Measurements from ENCODE around the gene CSRNP3. TPM values are rescaled to one million over a fixed set of nuclear protein-coding genes. Genes with fewer than 3 reads are reported as not detected.

Gene CSRNP3
- polyA plus RNA-seq, 1 donor (not counting 4 experiments of a cell fraction or from before 2014, with no cell fraction given), result 0.87 TPM

DNA sequence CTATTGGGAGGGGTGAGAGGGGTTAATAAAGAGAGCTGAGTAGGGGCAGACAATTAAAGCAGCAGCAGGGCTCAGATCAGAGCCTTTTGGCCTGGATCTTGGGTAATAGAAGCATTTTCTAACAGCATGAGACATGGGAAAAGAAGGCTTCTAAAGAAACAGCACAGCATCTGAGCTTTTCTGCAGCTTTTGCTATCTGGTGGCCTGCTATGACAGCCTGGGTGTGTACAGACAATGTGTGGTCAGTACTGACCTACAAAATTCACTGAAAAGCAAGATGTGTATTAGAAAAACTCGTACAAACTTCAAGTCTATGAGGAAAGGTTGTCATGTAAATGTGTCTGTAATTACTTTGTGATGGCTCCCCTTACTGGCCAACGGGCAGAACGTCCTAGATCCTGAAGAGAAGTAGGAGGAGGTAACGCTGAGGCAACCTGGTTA is 229.0 kb downstream of the CSRNP3 start:
- H3K4me3 ChIP-seq (ENCODE audit: control insufficient read depth in 2 of 3, extremely low read depth in 1 of 3, insufficient read depth in 2 of 3, low read depth in 1 of 3, low read length in 3 of 3), result no peak overlapping the region

DNA sequence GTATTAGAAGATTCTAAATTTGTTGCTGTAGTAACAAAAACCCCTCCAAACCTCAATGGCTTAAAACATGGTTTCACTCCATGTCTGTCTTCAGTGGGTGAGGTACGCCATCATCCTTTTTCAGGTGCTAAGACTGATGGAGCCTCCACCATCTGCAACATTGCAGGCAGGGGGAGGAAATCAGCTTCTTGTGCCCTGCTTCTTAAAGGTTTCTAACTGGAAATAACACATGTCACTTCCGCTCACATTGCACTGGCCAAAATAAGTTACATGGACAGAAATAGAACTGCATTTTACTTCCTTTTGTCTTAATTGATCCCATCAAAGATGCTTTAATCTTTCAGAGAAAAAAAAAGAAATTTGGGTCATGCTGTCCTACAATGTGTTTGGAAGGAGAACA is 230.4 kb downstream of the CSRNP3 start:
- Histone ChIP-seq H3K9ac (ENCODE audit: control insufficient read depth, extremely low read depth, insufficient read depth, low read length) (no peak overlapping the region), H3K27ac (ENCODE audit: control insufficient read depth, insufficient read depth, low read length) (no peak overlapping the region), H3K9me3 (ENCODE audit: control insufficient read depth, low read depth, low read length) (no peaks in the 10 kb centered on the region), H3K4me3 (ENCODE audit: control insufficient read depth in 2 of 3, extremely low read depth in 1 of 3, insufficient read depth in 2 of 3, low read depth in 1 of 3, low read length in 3 of 3) (no peak overlapping the region), H3K4me1 (ENCODE audit: control insufficient read depth, extremely low read depth, insufficient read depth, low read length) (no peaks in the 10 kb centered on the region), H3K4me2 (ENCODE audit: control insufficient read depth, extremely low read depth, insufficient read depth, low read depth, low read length) (no peak overlapping the region), H3K9me1 (ENCODE audit: control insufficient read depth, extremely low read depth, insufficient read depth, low read length) (no peaks in the 10 kb centered on the region), H3K36me3 (ENCODE audit: control insufficient read depth in 2 of 2, extremely low read depth in 1 of 2, insufficient read depth in 2 of 2, low read length in 2 of 2) (no peaks in the 10 kb centered on the region), H2AFZ (ENCODE audit: control insufficient read depth, low read length) (no peak overlapping the region), H3K79me2 (ENCODE audit: control insufficient read depth, insufficient read depth, low read length) (no peaks in the 10 kb centered on the region), H4K20me1 (ENCODE audit: control insufficient read depth, extremely low read depth, insufficient read depth, low read length) (no peaks in the 10 kb centered on the region), H3K27me3 (ENCODE audit: control insufficient read depth, extremely low read depth, insufficient read depth, low read length) (no peaks in the 10 kb centered on the region)
- TF ChIP-seq EZH2 (IDR thresholded peaks at IDR 0.05; ENCODE audit: low read length), result no peak
- DNase-seq (ENCODE audit: low read depth, low spot score), result no peak
- dilution Hi-C loops (cut with MboI; ENCODE audit: extremely low pct_ligation_motif_present, low sequenced_read_pairs), result loop anchor here (25.0 kb wide), 1 partner anchor 288 kb away; no protein-coding TSS in a partner anchor
- FAIRE-seq, result no peak

More for the DNA sequence above, 229.0 kb downstream of the CSRNP3 start:
- H3K9me1 ChIP-seq (ENCODE audit: control insufficient read depth, extremely low read depth, insufficient read depth, low read length), result no peaks in the 10 kb centered on the region
- no peak overlapping the region for H3K9ac ChIP-seq (ENCODE audit: control insufficient read depth, extremely low read depth, insufficient read depth, low read length)
- no peaks in the 10 kb centered on the region for H3K36me3 ChIP-seq (ENCODE audit: control insufficient read depth in 2 of 2, extremely low read depth in 1 of 2, insufficient read depth in 2 of 2, low read length in 2 of 2)
- H2AFZ ChIP-seq (ENCODE audit: control insufficient read depth, low read length), result no peak overlapping the region
- DNase-seq (ENCODE audit: low read depth, low spot score) (no peak), FAIRE-seq (no peak)
- H3K27ac ChIP-seq (ENCODE audit: control insufficient read depth, insufficient read depth, low read length), result no peak overlapping the region
- TF ChIP-seq EZH2 (IDR thresholded peaks at IDR 0.05; ENCODE audit: low read length), result no peak
- TF ChIP-seq, protein P1, sequence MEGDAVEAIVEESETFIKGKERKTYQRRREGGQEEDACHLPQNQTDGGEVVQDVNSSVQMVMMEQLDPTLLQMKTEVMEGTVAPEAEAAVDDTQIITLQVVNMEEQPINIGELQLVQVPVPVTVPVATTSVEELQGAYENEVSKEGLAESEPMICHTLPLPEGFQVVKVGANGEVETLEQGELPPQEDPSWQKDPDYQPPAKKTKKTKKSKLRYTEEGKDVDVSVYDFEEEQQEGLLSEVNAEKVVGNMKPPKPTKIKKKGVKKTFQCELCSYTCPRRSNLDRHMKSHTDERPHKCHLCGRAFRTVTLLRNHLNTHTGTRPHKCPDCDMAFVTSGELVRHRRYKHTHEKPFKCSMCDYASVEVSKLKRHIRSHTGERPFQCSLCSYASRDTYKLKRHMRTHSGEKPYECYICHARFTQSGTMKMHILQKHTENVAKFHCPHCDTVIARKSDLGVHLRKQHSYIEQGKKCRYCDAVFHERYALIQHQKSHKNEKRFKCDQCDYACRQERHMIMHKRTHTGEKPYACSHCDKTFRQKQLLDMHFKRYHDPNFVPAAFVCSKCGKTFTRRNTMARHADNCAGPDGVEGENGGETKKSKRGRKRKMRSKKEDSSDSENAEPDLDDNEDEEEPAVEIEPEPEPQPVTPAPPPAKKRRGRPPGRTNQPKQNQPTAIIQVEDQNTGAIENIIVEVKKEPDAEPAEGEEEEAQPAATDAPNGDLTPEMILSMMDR (optimal IDR thresholded peaks at IDR 0.05 in 1 of 3, IDR thresholded peaks at IDR 0.05 in 1 of 3, conservative IDR thresholded peaks at IDR 0.05 in 1 of 3; ENCODE audit: extremely low read depth in 1 of 3, insufficient read depth in 2 of 3, low read length in 3 of 3), result peak; percentile 48 to 69 (median 54)
- no peaks in the 10 kb centered on the region for H3K79me2 ChIP-seq (ENCODE audit: control insufficient read depth, insufficient read depth, low read length)
- no peaks in the 10 kb centered on the region for H3K27me3 ChIP-seq (ENCODE audit: control insufficient read depth, extremely low read depth, insufficient read depth, low read length)
- H4K20me1 ChIP-seq (ENCODE audit: control insufficient read depth, extremely low read depth, insufficient read depth, low read length), result no peaks in the 10 kb centered on the region
- no peaks in the 10 kb centered on the region for H3K4me1 ChIP-seq (ENCODE audit: control insufficient read depth, extremely low read depth, insufficient read depth, low read length)
- no peaks in the 10 kb centered on the region for H3K9me3 ChIP-seq (ENCODE audit: control insufficient read depth, low read depth, low read length)
- H3K4me2 ChIP-seq (ENCODE audit: control insufficient read depth, extremely low read depth, insufficient read depth, low read depth, low read length), result no peak overlapping the region
- dilution Hi-C loops (cut with MboI; ENCODE audit: extremely low pct_ligation_motif_present, low sequenced_read_pairs), result loop anchor here (25.0 kb wide), 1 partner anchor 286 kb away; no protein-coding TSS in a partner anchor

DNA sequence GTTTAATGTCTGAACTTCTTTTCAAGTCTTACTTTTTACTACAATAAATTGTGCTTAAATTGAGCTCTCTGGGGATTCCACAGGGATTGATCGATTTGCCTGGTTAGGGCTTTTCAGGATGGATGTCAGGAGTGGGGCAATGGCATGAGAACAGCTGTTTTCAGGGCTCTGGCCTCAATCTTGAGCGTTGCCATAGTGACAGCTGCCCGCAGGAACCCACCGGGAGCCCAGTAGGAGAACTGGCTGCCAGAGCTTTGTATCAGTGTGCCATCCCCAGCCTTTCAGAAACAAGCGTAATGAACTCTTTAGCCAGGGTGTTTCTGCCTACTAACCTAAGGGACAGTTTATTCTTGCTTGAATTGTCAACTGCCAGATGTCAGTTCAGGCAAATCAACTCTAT is 231.0 kb downstream of the CSRNP3 start:
- no peak overlapping the region for H3K4me2 ChIP-seq (ENCODE audit: control insufficient read depth, extremely low read depth, insufficient read depth, low read depth, low read length)
- DNase-seq (ENCODE audit: low read depth, low spot score) (no peak), FAIRE-seq (no peak)
- H4K20me1 ChIP-seq (ENCODE audit: control insufficient read depth, extremely low read depth, insufficient read depth, low read length), result no peaks in the 10 kb centered on the region
- dilution Hi-C loops (cut with MboI; ENCODE audit: extremely low pct_ligation_motif_present, low sequenced_read_pairs), result no loop called here
- H3K4me1 ChIP-seq (ENCODE audit: control insufficient read depth, extremely low read depth, insufficient read depth, low read length), result no peaks in the 10 kb centered on the region
- no peak overlapping the region for H3K4me3 ChIP-seq (ENCODE audit: control insufficient read depth in 2 of 3, extremely low read depth in 1 of 3, insufficient read depth in 2 of 3, low read depth in 1 of 3, low read length in 3 of 3)
- no peaks in the 10 kb centered on the region for H3K36me3 ChIP-seq (ENCODE audit: control insufficient read depth in 2 of 2, extremely low read depth in 1 of 2, insufficient read depth in 2 of 2, low read length in 2 of 2)
- no peak overlapping the region for H2AFZ ChIP-seq (ENCODE audit: control insufficient read depth, low read length)
- H3K9ac ChIP-seq (ENCODE audit: control insufficient read depth, extremely low read depth, insufficient read depth, low read length), result no peak overlapping the region
- no peaks in the 10 kb centered on the region for H3K27me3 ChIP-seq (ENCODE audit: control insufficient read depth, extremely low read depth, insufficient read depth, low read length)
- H3K9me1 ChIP-seq (ENCODE audit: control insufficient read depth, extremely low read depth, insufficient read depth, low read length), result no peaks in the 10 kb centered on the region
- H3K79me2 ChIP-seq (ENCODE audit: control insufficient read depth, insufficient read depth, low read length), result no peaks in the 10 kb centered on the region
- no peak overlapping the region for H3K27ac ChIP-seq (ENCODE audit: control insufficient read depth, insufficient read depth, low read length)
- no peak for TF ChIP-seq EZH2 (IDR thresholded peaks at IDR 0.05; ENCODE audit: low read length)
- TF ChIP-seq, protein P1 (optimal IDR thresholded peaks at IDR 0.05 in 1 of 3, IDR thresholded peaks at IDR 0.05 in 1 of 3, conservative IDR thresholded peaks at IDR 0.05 in 1 of 3; ENCODE audit: extremely low read depth in 1 of 3, insufficient read depth in 2 of 3, low read length in 3 of 3), result no peak
- no peaks in the 10 kb centered on the region for H3K9me3 ChIP-seq (ENCODE audit: control insufficient read depth, low read depth, low read length)
